Measurements from ENCODE around the gene KCNJ12.

Gene KCNJ12

DNA sequence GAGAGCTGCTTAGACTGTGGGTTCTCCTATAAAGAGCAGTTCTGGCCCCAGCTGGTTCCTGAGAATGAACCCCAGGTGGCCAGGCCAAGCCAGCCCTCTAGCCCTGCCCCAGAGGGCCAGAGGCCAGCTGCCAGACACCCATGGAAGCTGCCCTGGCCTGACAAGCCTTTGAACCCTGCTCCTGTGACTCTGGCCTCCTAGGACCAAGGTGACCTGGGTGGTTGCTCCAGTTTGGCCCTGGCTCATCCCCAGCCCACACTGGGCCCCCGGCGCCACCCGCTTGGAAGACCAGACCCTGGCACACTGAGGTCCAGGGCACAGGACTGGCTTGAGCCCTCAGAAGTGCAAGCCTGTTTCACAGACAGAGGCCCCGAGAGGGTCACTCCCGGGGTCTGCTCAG, 6.8 kb upstream of the KCNJ12 start:
- no peak for DNase-seq

GRCh38 chr17:21370430-21370829, 5.7 kb upstream of the KCNJ12 start:
- DNase-seq: no peak

DNA sequence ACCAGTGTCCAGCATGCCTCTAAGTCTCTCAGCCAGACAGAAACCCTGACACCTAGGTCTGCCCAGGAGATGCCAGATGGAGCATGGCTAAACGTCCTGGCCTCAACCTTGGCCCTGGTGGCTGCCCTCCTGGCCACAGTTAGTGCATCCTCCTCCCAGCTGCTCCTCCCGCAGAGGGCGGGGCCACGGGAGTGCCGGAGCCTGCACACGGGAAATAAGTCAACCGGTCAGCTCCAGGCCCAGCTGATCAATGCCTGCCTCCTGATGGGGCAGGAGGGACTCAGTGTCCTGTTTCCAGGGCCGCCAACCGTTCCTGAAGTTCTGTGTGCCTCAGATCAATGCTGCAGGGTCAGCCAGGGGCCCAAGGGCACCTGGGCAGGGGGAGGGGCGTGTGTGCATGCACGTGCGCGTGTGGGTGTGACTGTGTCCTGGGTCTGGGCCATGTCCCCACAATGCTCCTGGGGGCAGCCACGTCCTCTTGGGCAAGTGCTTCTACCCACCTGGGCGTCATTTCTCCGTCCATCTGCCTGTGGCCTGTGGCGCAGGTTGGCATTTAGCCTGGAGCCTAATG, 4.6 kb upstream of the KCNJ12 start:
- no peak for DNase-seq

DNA sequence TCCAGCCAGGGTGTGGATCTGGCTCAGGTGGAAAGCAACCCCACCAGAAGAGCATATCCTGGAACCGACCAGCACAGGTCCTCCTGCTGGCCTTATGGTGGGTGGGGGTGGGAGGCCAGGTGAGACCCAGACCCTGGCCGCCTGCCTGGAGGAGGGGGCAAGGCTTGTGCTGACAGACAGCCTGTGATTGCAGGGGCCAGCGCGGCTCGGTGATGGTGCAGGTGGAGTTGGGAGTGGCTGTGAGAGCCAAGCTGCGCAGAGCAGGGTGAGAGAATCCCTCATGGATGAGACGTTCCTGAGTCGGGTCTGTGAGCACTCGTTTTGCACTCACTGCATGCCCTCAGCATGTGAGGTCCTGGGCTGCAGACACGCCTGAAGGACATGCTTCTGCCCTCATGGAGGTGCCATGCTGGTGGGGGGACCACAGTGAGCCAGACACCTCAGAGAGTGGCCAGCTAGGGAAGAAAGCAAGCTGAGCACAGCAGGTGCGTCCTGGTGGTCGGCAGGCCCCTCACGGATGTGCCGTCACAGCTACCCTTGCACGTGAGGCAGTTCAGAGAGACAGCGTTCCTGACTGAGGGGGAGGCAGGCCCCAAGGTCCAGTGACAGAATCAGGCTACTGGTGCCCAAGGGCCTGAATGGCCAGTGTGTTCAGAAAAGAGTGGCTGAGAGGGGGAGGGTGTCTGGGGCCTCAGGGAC, 3.8 kb upstream of the KCNJ12 start:
- no peak for DNase-seq

- DNase-seq: no peak
Observed at GRCh38 chr17:21373036-21373435, 3.1 kb upstream of the KCNJ12 start.

GRCh38 chr17:21373696-21374440, 2.3 kb upstream of the KCNJ12 start:
- no peak for DNase-seq

- DNase-seq: no peak
Observed at GRCh38 chr17:21374441-21375161, 1.6 kb upstream of the KCNJ12 start.

DNA sequence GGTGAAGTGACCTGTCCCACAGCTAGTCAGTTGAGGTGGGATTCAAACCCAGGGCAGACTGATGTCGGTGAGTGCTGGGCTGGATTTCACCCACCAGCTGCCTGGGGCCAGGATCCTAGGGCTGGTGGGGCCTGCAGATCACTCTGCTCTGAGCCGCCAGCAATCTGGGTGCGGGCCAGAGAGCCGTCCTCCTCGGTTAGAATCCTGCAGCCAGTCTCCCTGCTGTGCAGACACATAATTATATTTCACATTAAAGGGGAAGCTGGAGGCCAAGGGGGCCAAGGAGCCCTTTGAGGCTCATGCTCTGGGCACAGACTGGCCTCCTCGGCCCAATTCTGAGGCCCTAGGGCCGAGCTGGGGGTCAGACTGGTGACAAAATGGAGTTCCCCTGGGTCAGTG, 996 bp upstream of the KCNJ12 start:
- DNase-seq: no peak

GRCh38 chr17:21375757-21376080, 438 bp upstream of the KCNJ12 start:
- DNase-seq: no peak

- no peak for DNase-seq
Observed at GRCh38 chr17:21376759-21377690, 868 bp downstream of the KCNJ12 start.

- no peak for DNase-seq
Observed at GRCh38 chr17:21377705-21378396, 1.7 kb downstream of the KCNJ12 start.

GRCh38 chr17:21378553-21378952, 2.4 kb downstream of the KCNJ12 start:
- no peak for DNase-seq

- DNase-seq: no peak
Observed at GRCh38 chr17:21379080-21379711, 3.0 kb downstream of the KCNJ12 start.

- no peak for DNase-seq
Observed at GRCh38 chr17:21380659-21381058, 4.5 kb downstream of the KCNJ12 start.

GRCh38 chr17:21381076-21381706, 5.0 kb downstream of the KCNJ12 start:
- no peak for DNase-seq

GRCh38 chr17:21382560-21383495, 6.7 kb downstream of the KCNJ12 start:
- no peak for DNase-seq

DNA sequence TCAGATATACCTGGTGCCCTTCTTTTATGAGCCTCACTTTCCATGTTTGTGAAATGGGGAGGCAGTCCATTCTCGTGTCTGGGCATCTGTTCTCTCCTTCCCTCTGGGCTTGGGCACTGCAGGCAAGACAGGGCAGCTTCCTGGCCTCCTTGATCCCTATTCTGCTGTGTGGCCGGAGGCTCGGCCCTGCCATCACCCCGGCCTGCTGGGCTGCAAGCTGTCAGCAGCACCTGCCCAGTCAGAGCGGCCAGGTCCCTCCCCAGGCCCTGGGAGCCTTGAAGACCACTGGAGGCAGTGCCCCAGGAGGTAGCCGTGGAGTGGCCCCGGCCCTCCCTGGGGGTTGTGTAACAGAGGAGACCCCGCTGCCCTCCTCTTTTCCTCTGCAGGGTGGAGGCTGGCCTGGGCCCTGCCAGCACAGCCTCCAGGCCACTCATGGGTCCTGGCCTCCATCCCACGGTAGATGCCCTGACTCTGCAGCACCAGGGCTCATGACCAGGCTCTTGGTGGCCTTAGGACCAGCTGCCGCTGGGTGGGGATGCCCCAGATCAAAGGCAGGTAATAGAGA, 9.2 kb downstream of the KCNJ12 start:
- no peak for DNase-seq

- no peak for DNase-seq
Observed at GRCh38 chr17:21387616-21388015, 11.5 kb downstream of the KCNJ12 start.

GRCh38 chr17:21388066-21388465, 11.9 kb downstream of the KCNJ12 start:
- no peak for DNase-seq
